ENCODE results near the gene ARFGAP3.
"Not testable (repeated sequence)": the region's sequence is repeated elsewhere in the genome, so short reads cannot be mapped to it uniquely, and the experiment has no call there.

ARFGAP3 gene

DNA sequence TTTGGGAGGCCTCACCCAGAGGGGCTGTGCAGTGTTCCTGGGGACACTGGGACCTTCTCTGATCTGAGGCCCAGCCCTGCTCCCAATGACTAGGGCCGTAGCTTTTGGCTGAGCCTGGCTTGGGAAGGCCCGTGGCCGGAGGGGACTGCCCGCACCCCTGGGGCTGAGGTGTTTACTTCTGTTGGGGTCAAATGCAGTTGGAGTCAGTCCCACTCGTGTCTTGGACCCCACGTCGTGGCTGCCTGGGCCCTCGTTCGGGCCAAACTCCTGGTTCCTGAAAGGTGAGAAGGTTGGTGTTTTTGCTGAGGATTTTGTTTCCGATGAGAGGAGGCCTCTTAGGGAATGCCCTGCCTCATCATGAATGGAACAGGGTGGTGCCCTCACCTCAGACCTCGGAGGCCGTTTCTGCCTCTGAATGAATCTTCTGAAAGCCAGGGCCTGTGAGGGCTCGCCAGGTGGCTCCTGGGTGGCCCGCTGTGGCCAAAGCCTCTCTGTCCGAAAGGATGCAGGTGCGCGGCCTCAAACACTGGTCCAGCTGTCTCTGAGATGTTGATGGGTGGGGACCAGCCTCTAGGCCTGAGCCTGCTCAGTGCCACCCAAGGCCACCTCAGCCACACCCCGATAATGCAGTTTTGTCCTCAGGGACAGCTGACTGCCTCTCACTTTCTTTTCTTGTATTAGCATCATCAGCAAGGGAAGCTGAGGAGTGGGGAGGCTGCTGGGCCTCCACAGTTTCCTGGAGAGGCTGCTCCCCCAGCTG lies 96.1 kb downstream of the ARFGAP3 start:
- no peak for DNase-seq

DNA sequence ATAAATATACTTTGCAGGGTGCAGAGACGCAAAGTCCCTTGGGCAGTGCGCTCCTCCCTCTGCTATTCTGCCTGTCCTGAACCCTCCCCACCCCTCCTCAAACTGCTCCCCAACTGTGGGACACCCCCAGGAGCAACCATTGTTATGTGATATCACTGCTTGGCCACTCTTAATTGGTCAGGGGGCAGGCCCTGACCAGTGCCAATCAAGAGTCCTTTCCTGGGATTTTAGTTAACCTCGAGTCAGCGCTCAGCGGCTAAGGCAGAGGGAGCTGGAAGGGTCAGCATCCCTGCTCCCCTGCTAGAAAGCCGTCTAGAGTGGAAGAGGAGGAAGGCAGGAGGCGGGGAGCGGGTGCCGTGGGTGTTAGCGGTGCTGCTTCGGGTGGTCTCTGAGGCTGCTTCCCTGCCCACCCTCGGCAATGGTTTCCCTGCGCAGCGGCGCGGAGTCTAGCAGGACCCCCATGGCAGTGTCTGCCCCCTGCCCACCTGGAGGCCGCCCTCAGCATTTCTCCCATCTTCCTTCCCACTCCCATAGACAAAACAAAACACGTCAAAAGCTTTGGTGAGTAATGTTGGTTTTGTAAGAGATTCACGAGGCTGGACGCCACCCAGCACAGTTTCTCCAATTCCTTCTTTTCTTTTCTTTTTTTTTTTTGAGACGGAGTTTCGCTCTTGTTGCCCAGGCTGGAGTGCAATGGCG lies 98.0 kb downstream of the ARFGAP3 start:
- DNase-seq, result no peak

DNA sequence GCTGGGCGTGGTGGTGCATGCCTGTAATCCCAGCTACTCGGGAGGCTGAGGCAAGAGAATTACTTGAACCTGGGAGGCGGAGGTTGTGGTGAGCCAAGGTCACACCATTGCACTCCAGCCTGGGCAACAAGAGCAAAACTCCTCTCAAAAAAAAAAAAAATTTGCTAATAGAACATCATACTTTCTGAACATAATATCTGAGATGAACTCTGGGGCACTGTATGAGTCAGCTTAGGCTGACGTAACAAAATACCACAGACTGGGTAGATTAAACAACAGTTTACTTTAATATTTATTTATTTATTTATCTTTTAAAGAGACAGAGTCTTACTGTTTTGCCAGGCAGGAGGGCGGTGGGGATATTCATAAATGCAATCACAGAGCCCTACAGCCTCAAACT lies 101.5 kb downstream of the ARFGAP3 start:
- DNase-seq, result not testable (repeated sequence)

DNA sequence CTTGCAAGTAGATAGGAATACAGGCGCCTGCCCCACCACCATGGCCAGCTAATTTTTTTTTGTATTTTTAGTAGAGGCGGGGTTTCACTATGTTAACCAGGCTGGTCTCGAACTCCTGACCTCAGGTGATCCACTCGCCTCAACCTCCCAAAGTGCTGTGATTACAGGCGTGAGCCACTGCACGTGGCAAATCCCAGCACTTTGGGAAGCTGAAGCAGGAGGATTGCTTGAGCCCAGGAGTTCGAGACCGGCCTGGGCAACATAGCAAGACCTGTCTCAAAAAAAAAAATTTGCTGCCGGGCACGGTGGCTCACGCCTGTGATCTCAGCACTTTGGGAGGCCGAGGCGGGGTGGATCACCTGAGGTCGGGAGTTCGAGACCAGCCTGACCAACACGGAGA lies 102.0 kb downstream of the ARFGAP3 start:
- DNase-seq, result not testable (repeated sequence)

DNA sequence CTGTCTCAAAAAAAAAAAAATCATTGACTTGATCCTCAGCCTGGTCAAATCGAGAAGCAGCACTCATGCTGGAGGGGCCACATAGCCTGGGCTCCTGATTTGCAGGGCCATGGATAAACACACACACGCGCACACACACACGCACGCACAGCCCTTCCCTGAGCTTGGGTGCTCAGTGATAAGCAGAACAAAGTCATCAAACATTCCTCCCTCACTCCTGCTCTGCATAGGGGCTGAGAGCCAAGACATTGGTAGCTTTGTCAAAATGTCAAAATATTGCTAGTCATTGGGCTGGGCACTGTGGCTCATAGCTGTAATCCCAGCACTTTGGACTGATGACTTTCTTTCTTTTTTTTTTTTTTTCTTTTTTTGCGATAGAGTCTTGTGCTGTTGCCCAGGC lies 102.4 kb downstream of the ARFGAP3 start:
- no peak for DNase-seq

DNA sequence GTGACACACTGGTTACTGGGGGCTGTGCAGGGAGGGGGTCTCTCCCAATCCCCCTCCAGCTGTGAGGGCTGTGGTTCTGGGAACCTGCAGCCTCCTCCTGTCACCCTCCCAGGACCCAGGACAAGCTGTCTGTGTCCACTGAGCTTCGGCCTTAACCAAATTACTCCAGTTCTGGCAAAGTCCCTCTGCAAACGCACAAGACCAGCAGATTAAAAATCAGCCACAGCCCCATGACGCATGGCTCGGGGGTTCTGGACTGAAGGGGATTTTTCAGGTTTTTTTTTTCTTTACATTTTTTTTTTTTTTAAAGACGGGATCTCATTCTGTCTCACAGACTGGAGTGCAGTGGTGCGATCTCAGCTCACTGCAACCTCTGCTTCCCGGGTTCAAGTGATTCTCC lies 104.2 kb downstream of the ARFGAP3 start:
- no peak for DNase-seq

DNA sequence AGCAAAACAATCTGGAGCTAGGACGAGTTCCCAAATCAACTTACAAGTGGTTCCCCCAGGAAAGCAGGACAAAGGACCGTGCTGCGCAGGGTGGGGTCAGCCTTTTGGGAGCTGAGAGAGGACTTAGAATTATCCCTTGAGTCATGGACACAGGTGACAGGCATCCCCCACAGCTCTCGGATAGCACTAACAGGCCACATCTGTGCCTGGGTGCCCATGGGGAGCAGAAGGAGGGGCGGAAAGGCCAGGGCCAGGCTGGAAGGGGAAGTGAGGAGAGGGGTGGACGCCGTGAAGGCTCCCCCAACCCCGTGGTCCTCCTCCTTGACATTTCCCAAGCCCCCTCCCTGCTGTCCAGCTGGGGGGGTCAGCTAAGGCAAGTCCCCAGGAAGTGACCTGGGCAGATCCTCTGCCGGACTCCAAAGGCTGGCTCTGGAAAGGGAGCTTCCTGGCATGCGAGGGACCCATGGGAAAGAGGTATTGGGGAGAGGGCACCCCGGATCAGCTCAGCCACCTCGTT lies 104.8 kb downstream of the ARFGAP3 start:
- DNase-seq, result no peak

DNA sequence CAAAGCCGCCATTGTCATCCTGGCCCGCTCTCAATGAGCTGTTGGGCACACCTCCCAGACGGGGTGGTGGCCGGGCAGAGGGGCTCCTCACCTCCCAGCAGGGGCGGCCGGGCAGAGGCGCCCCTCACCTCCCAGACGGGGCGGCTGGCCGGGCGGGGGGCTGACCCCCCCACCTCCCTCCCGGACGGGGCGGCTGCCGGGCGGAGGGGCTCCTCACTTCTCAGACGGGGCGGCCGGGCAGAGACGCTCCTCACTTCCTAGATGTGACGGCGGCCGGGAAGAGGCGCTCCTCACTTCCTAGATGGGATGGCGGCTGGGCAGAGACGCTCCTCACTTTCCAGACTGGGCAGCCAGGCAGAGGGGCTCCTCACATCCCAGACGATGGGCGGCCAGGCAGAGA lies 106.7 kb downstream of the ARFGAP3 start:
- not testable (repeated sequence) for DNase-seq

DNA sequence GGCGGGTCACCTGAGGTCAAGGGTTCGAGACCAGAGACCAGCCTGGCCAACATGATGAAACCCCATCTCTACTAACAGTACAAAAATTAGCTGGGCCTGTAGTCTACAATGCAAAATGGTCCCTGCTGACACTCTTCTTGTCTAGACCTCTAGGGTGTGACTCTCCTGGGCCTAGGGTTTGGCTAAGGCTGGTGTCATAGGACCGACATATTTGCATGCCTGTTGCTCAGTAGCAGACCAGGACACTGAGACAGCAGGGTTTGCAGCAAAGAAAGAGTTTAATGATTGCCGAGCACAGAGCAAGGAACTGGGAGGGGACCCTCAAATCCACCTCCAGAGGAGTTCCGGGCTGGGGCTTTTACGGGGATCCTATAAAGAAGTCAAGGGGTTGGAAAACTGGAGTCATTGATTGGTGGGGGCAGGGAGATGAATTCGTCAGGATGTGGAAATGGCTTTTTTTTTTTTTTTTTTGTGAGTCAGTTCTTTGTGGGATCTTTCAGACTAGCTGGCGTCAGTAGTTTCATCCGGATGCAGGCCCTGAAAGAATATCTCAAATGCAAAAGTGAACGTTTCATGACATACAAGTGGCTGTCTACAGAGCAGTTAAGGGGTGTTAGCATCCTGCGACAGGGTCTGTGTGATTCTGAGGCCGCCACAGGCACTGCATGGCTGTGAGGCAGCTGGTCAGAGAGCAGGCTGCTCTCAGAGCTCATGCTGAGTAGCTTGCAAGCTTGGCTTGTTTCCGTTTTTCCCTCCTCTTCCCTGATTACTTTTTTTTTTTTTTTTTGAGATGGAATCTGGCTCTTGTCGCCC lies 109.2 kb downstream of the ARFGAP3 start:
- no peak for DNase-seq

Data from activated CD4-positive, alpha-beta T cell treated with anti-CD3 and anti-CD28 coated beads, Interleukin-2, amount 50 U/mL, for 48 hours (primary cell).